Fibroblast of lung (primary cell): Measurements from ENCODE around the gene MACF1. TPM values are rescaled to one million over a fixed set of nuclear protein-coding genes. Genes with fewer than 3 reads are reported as not detected.

Source experiments
- DNase-seq, 2 donors: peaks; one replicate each; pipeline versions ENCODE4 v3.0.0 to v3.0.0-alpha.2; 2010; ENCODE audit warnings: low read depth in 2 of 2
- H2AFZ ChIP-seq: 2 replicates; pipeline ENCODE4 v1.5.1; 2012; ENCODE audit warnings: low read length, control low read depth, inconsistent platforms
- H3K27ac ChIP-seq: 2 replicates; pipeline ENCODE4 v1.5.1; 2011; ENCODE audit warnings: low read length, control low read depth; ENCODE audit not compliant: insufficient read depth
- H3K27me3 ChIP-seq: 2 replicates; pipeline ENCODE4 v1.5.1; 2011; ENCODE audit warnings: mild to moderate bottlenecking, low read length; ENCODE audit not compliant: control insufficient read depth, insufficient read depth
- H3K36me3 ChIP-seq: 2 replicates; pipeline ENCODE4 v1.5.1; 2011; ENCODE audit warnings: low read length; ENCODE audit not compliant: control insufficient read depth, insufficient read depth
- H3K4me1 ChIP-seq: 2 replicates; pipeline ENCODE4 v1.5.1; 2011; ENCODE audit warnings: low read length; ENCODE audit not compliant: control insufficient read depth, insufficient read depth; ENCODE audit errors: extremely low read depth
- H3K4me2 ChIP-seq: 2 replicates; pipeline ENCODE4 v1.5.1; 2011; ENCODE audit warnings: low read length, control low read depth; ENCODE audit not compliant: insufficient read depth; ENCODE audit errors: extremely low read depth
- H3K4me3 ChIP-seq, 4 experiments: fragments of 200-600 bp in 1 of 4; sonication (generic) in 1 of 4; replicated peaks in 1 of 4; 2 replicates each; pipeline ENCODE4 v1.5.1; 2011 to 2016; ENCODE audit warnings: low read length in 4 of 4, low read depth in 3 of 4, mild to moderate bottlenecking in 3 of 4, control low read depth in 2 of 4, inconsistent platforms in 1 of 4, mixed read lengths in 1 of 4; ENCODE audit not compliant: insufficient read depth in 1 of 4; ENCODE audit errors: control extremely low read depth in 1 of 4
- H3K79me2 ChIP-seq: 2 replicates; pipeline ENCODE4 v1.5.1; 2012; ENCODE audit warnings: mild to moderate bottlenecking, low read length, inconsistent platforms; ENCODE audit not compliant: control insufficient read depth, insufficient read depth
- H3K9ac ChIP-seq: 2 replicates; pipeline ENCODE4 v1.5.1; 2011; ENCODE audit warnings: mild to moderate bottlenecking, low read length, control low read depth; ENCODE audit not compliant: insufficient read depth
- H3K9me3 ChIP-seq: 2 replicates; pipeline ENCODE4 v1.5.1; 2012; ENCODE audit warnings: low read depth, low read length; ENCODE audit not compliant: control insufficient read depth, insufficient read depth
- H4K20me1 ChIP-seq: 2 replicates; pipeline ENCODE4 v1.5.1; 2011; ENCODE audit warnings: low read length; ENCODE audit not compliant: control insufficient read depth, insufficient read depth; ENCODE audit errors: extremely low read depth
- CTCF ChIP-seq, 2 donors: IDR thresholded peaks in 1 of 2; conservative IDR thresholded peaks in 1 of 2; 1 replicate in 1 of 2; 2 replicates in 1 of 2; pipeline ENCODE4 v1.5.1; 2011 to 2012; ENCODE audit warnings: low read length in 2 of 2, control low read depth in 1 of 2, inconsistent platforms in 1 of 2, low read depth in 1 of 2, mild to moderate bottlenecking in 1 of 2
- EZH2 ChIP-seq: IDR thresholded peaks from 2 replicates; pipeline ENCODE4 v1.5.1; 2012; ENCODE audit warnings: low read length, control low read depth, mild to moderate bottlenecking; ENCODE audit errors: missing control alignments
- polyA plus RNA-seq, 2 donors: library from polyadenylated mRNA; depleted of rRNA in 1 of 2; stranded (reverse) in 1 of 2; unstranded in 1 of 2; fragments of >200 nt; gene quantifications; 2 replicates each; pipeline ENCODE4 v1.2.1, GENCODE V29; 2011 to 2012; ENCODE audit warnings: missing spikeins in 1 of 2
- total RNA-seq: library from RNA; depleted of rRNA; stranded (reverse); fragments of >200 nt; gene quantifications from 2 replicates; pipeline ENCODE4 v1.2.1, GENCODE V29; 2014

MACF1 gene
- total and polyA plus RNA-seq, 2 donors (not counting 1 experiment from before 2014, with no cell fraction given): 178 to 414 TPM

DNA sequence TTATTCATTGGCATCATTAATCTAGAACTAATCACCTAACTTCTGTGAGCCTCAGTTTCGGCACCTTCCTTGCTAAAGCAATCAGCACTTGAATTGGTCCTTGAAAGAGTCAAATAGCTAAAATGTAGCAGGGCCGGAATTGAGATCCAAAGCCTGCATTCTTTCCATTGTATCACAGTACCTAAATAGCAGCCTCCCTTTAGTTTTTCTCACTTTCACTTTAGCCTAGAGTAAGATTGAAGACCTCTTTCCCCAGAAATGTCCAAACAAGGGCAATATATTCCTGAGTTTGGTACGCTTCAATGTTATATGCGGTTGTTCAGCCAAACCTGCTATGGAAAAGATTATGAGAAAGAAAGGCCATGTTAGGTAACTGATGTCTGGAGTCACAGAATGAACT lies 165.1 kb downstream of the MACF1 start:
- no peak overlapping the region for H3K27ac ChIP-seq
- no peak for TF ChIP-seq EZH2
- H3K79me2 ChIP-seq: no peaks in the 10 kb centered on the region
- H3K4me3 ChIP-seq: no peak overlapping the region
- no peaks in the 10 kb centered on the region for H3K27me3 ChIP-seq
- H2AFZ ChIP-seq: no peak overlapping the region
- no peaks in the 10 kb centered on the region for H3K9me3 ChIP-seq
- no peaks in the 10 kb centered on the region for H4K20me1 ChIP-seq
- peak in 1 of 2 donors; percentile 17 for DNase-seq
- no peak overlapping the region for H3K4me2 ChIP-seq
- H3K4me1 ChIP-seq: no peaks in the 10 kb centered on the region
- H3K36me3 ChIP-seq: peaks cover 9% of the 10 kb centered on the region
- no peak overlapping the region for H3K9ac ChIP-seq

GRCh38 chr1:39370602-39371001 lies 166.1 kb downstream of the MACF1 start:
- no peaks in the 10 kb centered on the region for H3K9me3 ChIP-seq
- H3K4me1 ChIP-seq: no peaks in the 10 kb centered on the region
- no peaks in the 10 kb centered on the region for H3K27me3 ChIP-seq
- H3K4me2 ChIP-seq: no peak overlapping the region
- no peak for TF ChIP-seq CTCF (conservative IDR thresholded peaks at IDR 0.05 in 1 of 2, IDR thresholded peaks at IDR 0.05 in 1 of 2; ENCODE audit: low read depth in 1 of 2, low read length in 2 of 2)
- no peak overlapping the region for H2AFZ ChIP-seq
- H3K27ac ChIP-seq: no peak overlapping the region
- H3K9ac ChIP-seq: no peak overlapping the region
- no peak overlapping the region for H3K4me3 ChIP-seq
- no peaks in the 10 kb centered on the region for H4K20me1 ChIP-seq
- no peaks in the 10 kb centered on the region for H3K79me2 ChIP-seq
- DNase-seq: peak in 1 of 2 donors; percentile 80
- H3K36me3 ChIP-seq: peaks cover 9% of the 10 kb centered on the region

DNA sequence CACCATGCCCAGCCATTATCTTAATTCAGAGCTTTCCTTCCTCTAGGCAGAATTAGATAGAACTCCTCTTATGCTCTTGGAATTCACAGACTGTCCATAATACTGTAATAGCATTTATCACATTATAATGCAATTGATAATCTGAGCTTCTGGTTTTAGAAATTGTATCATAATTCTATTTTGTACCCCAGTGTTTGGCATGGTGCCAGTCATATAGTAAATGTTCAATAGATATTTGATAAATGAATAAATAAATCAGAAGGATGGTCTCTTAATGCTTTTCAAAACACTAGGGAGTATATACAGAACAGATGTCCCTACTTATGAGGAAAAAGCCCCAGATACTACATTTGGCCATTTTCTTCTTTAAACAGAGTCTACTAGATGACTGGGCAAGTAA lies 167.6 kb downstream of the MACF1 start:
- Histone ChIP-seq H3K4me1 (no peaks in the 10 kb centered on the region), H4K20me1 (no peaks in the 10 kb centered on the region), H3K79me2 (no peaks in the 10 kb centered on the region), H3K4me2 (no peak overlapping the region), H3K27ac (no peak overlapping the region), H3K9ac (no peak overlapping the region), H3K4me3 (no peak overlapping the region), H3K36me3 (peaks cover 8% of the 10 kb centered on the region), H2AFZ (no peak overlapping the region), H3K27me3 (no peaks in the 10 kb centered on the region), H3K9me3 (no peaks in the 10 kb centered on the region)
- no peak for DNase-seq
- no peak for TF ChIP-seq CTCF (conservative IDR thresholded peaks at IDR 0.05 in 1 of 2, IDR thresholded peaks at IDR 0.05 in 1 of 2; ENCODE audit: low read depth in 1 of 2, low read length in 2 of 2)
- no peak for TF ChIP-seq EZH2
